H9 (cell line): ENCODE data around the gene KRTCAP2. TPM values are rescaled to one million over a fixed set of nuclear protein-coding genes. Genes with fewer than 3 reads are reported as not detected.

Experiments used
- DNase-seq: peaks from one replicate; pipeline ENCODE4 v3.0.0-alpha.2; 2017
- H2AFZ ChIP-seq: one replicate; pipeline ENCODE4 v1.6.1; 2013; ENCODE audit warnings: mild to moderate bottlenecking, low read length, control low read depth, moderate library complexity
- H2AK5ac ChIP-seq: 2 replicates; pipeline ENCODE4 v1.6.1; 2013; ENCODE audit warnings: low read length, control low read depth, mixed read lengths; ENCODE audit not compliant: insufficient read length
- H2BK120ac ChIP-seq: one replicate; pipeline ENCODE4 v1.6.1; 2013; ENCODE audit warnings: low read depth, mild to moderate bottlenecking, low read length, control low read depth, inconsistent platforms; ENCODE audit not compliant: poor library complexity, severe bottlenecking
- H2BK12ac ChIP-seq: 2 replicates; pipeline ENCODE4 v1.6.1; 2013; ENCODE audit warnings: low read length, control low read depth, mixed read lengths, low read depth; ENCODE audit not compliant: insufficient read length
- H2BK15ac ChIP-seq: 2 replicates; pipeline ENCODE4 v1.6.1; 2013; ENCODE audit warnings: low read depth, low read length, control low read depth
- H2BK20ac ChIP-seq: one replicate; pipeline ENCODE4 v1.6.1; 2013; ENCODE audit warnings: low read depth, mild to moderate bottlenecking, low read length, control low read depth, inconsistent platforms; ENCODE audit not compliant: poor library complexity, severe bottlenecking
- H2BK5ac ChIP-seq: 2 replicates; pipeline ENCODE4 v1.6.1; 2013; ENCODE audit warnings: low read length, control low read depth, mixed read lengths; ENCODE audit not compliant: insufficient read length
- H3K14ac ChIP-seq: 2 replicates; pipeline ENCODE4 v1.6.1; 2013; ENCODE audit warnings: low read length, control low read depth; ENCODE audit not compliant: insufficient read depth
- H3K18ac ChIP-seq: 2 replicates; pipeline ENCODE4 v1.6.1; 2013; ENCODE audit warnings: low read depth, mild to moderate bottlenecking, mixed read lengths, low read length, control low read depth; ENCODE audit not compliant: insufficient read length
- H3K23ac ChIP-seq: 2 replicates; pipeline ENCODE4 v1.6.1; 2013; ENCODE audit warnings: low read length, control low read depth, mixed read lengths, low read depth; ENCODE audit not compliant: insufficient read length
- H3K23me2 ChIP-seq: 2 replicates; pipeline ENCODE4 v1.6.1; 2013; ENCODE audit warnings: low read depth, mild to moderate bottlenecking, mixed read lengths, low read length, control low read depth; ENCODE audit not compliant: insufficient read length, poor library complexity, severe bottlenecking
- H3K27ac ChIP-seq: 2 replicates; pipeline ENCODE4 v1.5.1; 2013; ENCODE audit warnings: low read length, control low read depth, mixed read lengths, low read depth; ENCODE audit not compliant: insufficient read length
- H3K27me3 ChIP-seq: 2 replicates; pipeline ENCODE4 v1.6.1; 2013; ENCODE audit warnings: low read length, control low read depth, inconsistent platforms; ENCODE audit not compliant: insufficient read depth
- H3K4ac ChIP-seq: 2 replicates; pipeline ENCODE4 v1.6.1; 2013; ENCODE audit warnings: low read depth, mild to moderate bottlenecking, control low read depth, inconsistent platforms, low read length, moderate library complexity
- H3K4me1 ChIP-seq: 2 replicates; pipeline ENCODE4 v1.6.1; 2013; ENCODE audit warnings: low read length, control low read depth, inconsistent platforms; ENCODE audit not compliant: insufficient read depth
- H3K4me2 ChIP-seq: 2 replicates; pipeline ENCODE4 v1.6.1; 2013; ENCODE audit warnings: low read length, control low read depth, mixed read lengths; ENCODE audit not compliant: insufficient read length, insufficient read depth
- H3K56ac ChIP-seq: 2 replicates; pipeline ENCODE4 v1.6.1; 2013; ENCODE audit warnings: low read depth, mild to moderate bottlenecking, mixed read lengths, low read length, control low read depth; ENCODE audit not compliant: insufficient read length
- H3K79me1 ChIP-seq: 2 replicates; pipeline ENCODE4 v1.6.1; 2013; ENCODE audit warnings: low read depth, mild to moderate bottlenecking, moderate library complexity, low read length, control low read depth, inconsistent platforms; ENCODE audit not compliant: insufficient read depth, poor library complexity, severe bottlenecking
- H3K79me2 ChIP-seq: 2 replicates; pipeline ENCODE4 v1.6.1; 2013; ENCODE audit warnings: low read length, control low read depth, inconsistent platforms; ENCODE audit not compliant: insufficient read depth
- H3K9ac ChIP-seq: 2 replicates; pipeline ENCODE4 v1.6.1; 2013; ENCODE audit warnings: low read length, control low read depth, mixed read lengths; ENCODE audit not compliant: insufficient read length; ENCODE audit errors: extremely low read depth
- H3K9me3 ChIP-seq: one replicate; pipeline ENCODE4 v1.6.1; 2013; ENCODE audit warnings: low read depth, low read length, inconsistent platforms; ENCODE audit not compliant: control insufficient read depth
- H3T11ph ChIP-seq: one replicate; pipeline ENCODE4 v1.6.1; 2013; ENCODE audit warnings: mild to moderate bottlenecking, low read length, control low read depth, inconsistent platforms
- H4K20me1 ChIP-seq: one replicate; pipeline ENCODE4 v1.6.1; 2013; ENCODE audit not compliant: control insufficient read depth, insufficient read length, insufficient read depth
- H4K5ac ChIP-seq: 2 replicates; pipeline ENCODE4 v1.6.1; 2013; ENCODE audit warnings: low read depth, mild to moderate bottlenecking, mixed read lengths, low read length, control low read depth; ENCODE audit not compliant: insufficient read length
- H4K8ac ChIP-seq: replicated peaks from 2 replicates; pipeline ENCODE4 v1.6.1; 2013; ENCODE audit warnings: low read length, control low read depth, mixed read lengths, low read depth; ENCODE audit not compliant: insufficient read length
- H4K91ac ChIP-seq: 2 replicates; pipeline ENCODE4 v1.6.1; 2013; ENCODE audit warnings: low read depth, mild to moderate bottlenecking, moderate library complexity, mixed read lengths, low read length, control low read depth; ENCODE audit not compliant: insufficient read length
- H3K27ac Mint-ChIP-seq, 3 experiments: 2 replicates in 2 of 3; 3 replicates in 1 of 3; pipeline ENCODE4 v1.8.0; 2020 to 2021; ENCODE audit warnings: mixed read lengths in 3 of 3, mild to moderate bottlenecking in 1 of 3, moderate library complexity in 1 of 3
- H3K27me3 Mint-ChIP-seq: 2 replicates; pipeline ENCODE4 v1.8.0; 2021; ENCODE audit warnings: low read depth, mild to moderate bottlenecking, moderate library complexity, mixed read lengths
- H3K36me3 Mint-ChIP-seq, 3 experiments: 2 replicates in 2 of 3; 3 replicates in 1 of 3; pipeline ENCODE4 v1.8.0; 2020 to 2021; ENCODE audit warnings: low read depth in 3 of 3, mixed read lengths in 3 of 3; ENCODE audit not compliant: insufficient read depth in 1 of 3
- H3K4me1 Mint-ChIP-seq, 2 experiments: 2 replicates each; pipeline ENCODE4 v1.8.0; 2020; ENCODE audit warnings: mixed read lengths in 2 of 2
- H3K4me3 Mint-ChIP-seq, 2 experiments: 2 replicates in 1 of 2; 3 replicates in 1 of 2; pipeline ENCODE4 v1.8.0; 2020 to 2021; ENCODE audit warnings: mild to moderate bottlenecking in 2 of 2, mixed read lengths in 2 of 2, moderate library complexity in 1 of 2
- H3K9me3 Mint-ChIP-seq, 2 experiments: 2 replicates in 1 of 2; 3 replicates in 1 of 2; pipeline ENCODE4 v1.8.0; 2020; ENCODE audit warnings: mild to moderate bottlenecking in 2 of 2, mixed read lengths in 2 of 2, moderate library complexity in 1 of 2
- WGBS: extraction: QIAGEN DNeasy Blood & Tissue Kit; methylation state at CpG from one replicate; pipeline ENCODE4 v1.1.7; 2013; ENCODE audit warnings: missing lambda C conversion rate, low lambda C conversion rate, mixed read lengths; ENCODE audit not compliant: insufficient read length; ENCODE audit errors: extremely low coverage; 5-methylcytosine and 5-hydroxymethylcytosine counted together
- total RNA-seq: library from RNA; stranded (reverse); gene quantifications from 2 replicates; pipeline ENCODE4 v1.2.1, GENCODE V29; 2021
- TF ChIP-seq, protein P1 (sequence below): fragments of 200-600 bp; sonication (generic); conservative IDR thresholded peaks from 3 replicates; pipeline ENCODE4 v1.8.0; 2021; ENCODE audit warnings: antibody characterized with exemption, mild to moderate bottlenecking

KRTCAP2 gene
- total RNA-seq, 1 experiment from 2014 or later, result 149 TPM

DNA sequence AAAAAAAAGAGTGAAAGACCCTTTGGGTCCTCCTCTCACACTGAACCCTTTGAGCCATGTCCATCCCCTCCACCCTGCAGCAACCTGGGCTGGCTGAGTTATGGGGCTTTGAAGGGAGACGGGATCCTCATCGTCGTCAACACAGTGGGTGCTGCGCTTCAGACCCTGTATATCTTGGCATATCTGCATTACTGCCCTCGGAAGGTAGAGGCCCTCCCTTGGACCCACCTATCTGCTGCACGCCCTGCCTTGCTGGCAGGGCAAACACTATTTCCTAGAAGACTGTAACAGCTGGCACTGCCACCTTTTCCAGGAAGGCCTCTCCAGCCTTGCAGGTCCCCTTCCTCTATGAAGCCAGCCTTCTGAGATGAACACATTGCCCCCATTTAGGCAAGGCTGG, 36.4 kb downstream of the KRTCAP2 start:
- Histone ChIP-seq H2BK15ac (no peak overlapping the region), H4K20me1 (no peaks in the 10 kb centered on the region), H4K91ac (no peak overlapping the region), H3K9me3 (no peaks in the 10 kb centered on the region), H3K79me1 (no peaks in the 10 kb centered on the region), H4K8ac (no peak overlapping the region), H2AFZ (no peak overlapping the region), H3K4me1 (no peaks in the 10 kb centered on the region), H2BK120ac (no peak overlapping the region), H2AK5ac (no peak overlapping the region), H3K23me2 (peaks cover 23% of the 10 kb centered on the region), H3K14ac (no peak overlapping the region), H3K9ac (no peak overlapping the region), H3K18ac (no peak overlapping the region), H3K23ac (no peak overlapping the region), H2BK12ac (no peak overlapping the region), H3K56ac (no peak overlapping the region), H3K79me2 (0 out of 2 replicates have a peak, but pooled peaks cover 3% of the 10 kb centered on the region), H2BK5ac (no peak overlapping the region), H3K27ac (no peak overlapping the region), H3K27me3 (no peaks in the 10 kb centered on the region), H3T11ph (no peak overlapping the region), H4K5ac (no peak overlapping the region), H2BK20ac (no peak overlapping the region), H3K4me2 (peak overlapping the region; percentile 97), H3K4ac (no peak overlapping the region)
- Mint-ChIP-seq H3K9me3 (no peaks in the 10 kb centered on the region), H3K27me3 (peaks cover 17% of the 10 kb centered on the region), H3K4me3 (peak overlapping the region; percentile 93), H3K36me3 (peaks cover 16 to 20% (median 20%) of the 10 kb centered on the region in 3 experiments), H3K27ac (peak overlapping the region in 1 of 3 experiments; percentile 98; a peak in 1 of 7 replicates), H3K4me1 (peaks cover 22 to 23% of the 10 kb centered on the region in 2 experiments)
- WGBS, result no CpG with 5 or more reads among the region's 6 CpGs
- DNase-seq, result no peak
- TF ChIP-seq, protein P1, sequence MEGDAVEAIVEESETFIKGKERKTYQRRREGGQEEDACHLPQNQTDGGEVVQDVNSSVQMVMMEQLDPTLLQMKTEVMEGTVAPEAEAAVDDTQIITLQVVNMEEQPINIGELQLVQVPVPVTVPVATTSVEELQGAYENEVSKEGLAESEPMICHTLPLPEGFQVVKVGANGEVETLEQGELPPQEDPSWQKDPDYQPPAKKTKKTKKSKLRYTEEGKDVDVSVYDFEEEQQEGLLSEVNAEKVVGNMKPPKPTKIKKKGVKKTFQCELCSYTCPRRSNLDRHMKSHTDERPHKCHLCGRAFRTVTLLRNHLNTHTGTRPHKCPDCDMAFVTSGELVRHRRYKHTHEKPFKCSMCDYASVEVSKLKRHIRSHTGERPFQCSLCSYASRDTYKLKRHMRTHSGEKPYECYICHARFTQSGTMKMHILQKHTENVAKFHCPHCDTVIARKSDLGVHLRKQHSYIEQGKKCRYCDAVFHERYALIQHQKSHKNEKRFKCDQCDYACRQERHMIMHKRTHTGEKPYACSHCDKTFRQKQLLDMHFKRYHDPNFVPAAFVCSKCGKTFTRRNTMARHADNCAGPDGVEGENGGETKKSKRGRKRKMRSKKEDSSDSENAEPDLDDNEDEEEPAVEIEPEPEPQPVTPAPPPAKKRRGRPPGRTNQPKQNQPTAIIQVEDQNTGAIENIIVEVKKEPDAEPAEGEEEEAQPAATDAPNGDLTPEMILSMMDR, result no peak
